ENCODE results near the gene OSGIN1.

DNA sequence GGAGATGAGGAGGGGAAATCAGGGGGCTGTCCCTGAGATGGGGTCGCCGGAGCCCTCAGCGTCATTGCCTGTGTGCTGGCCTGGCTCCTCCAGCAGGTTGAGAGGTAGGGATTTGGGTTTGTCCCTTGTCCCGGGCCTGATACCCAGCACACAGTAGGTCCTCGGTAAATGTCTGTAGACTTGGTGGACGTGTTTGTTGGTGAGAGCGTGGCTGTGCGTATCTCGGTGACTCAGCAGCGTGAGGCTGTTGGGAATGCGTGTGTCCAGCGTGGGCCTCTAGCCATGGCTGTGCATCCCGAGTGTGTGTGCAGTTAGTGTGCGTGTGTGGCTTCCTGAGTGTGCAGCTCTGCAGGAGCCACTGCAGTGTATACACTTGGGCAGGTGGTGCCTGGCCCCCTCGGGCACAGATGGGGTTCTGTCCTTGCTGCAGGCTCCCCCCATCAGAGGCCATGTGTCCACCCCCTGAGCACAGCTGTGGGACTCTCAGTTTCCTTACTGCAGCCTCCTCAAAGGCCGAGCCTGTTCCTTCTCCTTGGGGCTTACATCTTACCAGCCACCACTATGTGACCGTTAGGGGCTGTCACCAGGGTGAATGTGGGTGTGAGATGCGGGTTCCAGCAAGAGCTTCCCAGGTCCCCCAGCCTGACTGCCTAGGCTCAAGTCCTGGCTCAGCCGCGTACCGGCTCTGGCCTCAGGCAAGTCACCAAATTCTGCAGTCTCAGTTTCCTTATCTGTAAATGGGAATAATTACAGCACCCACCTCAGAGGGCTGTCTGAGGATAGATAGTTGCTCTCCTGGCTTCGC is 20.7 kb downstream of the OSGIN1 start:
- TF ChIP-seq POLR2AphosphoS5 (IDR thresholded peaks at IDR 0.05; ENCODE audit: low read depth, low read length) (no peak), TAF1 (IDR thresholded peaks at IDR 0.05; ENCODE audit: borderline replicate concordance, low read depth, low read length) (no peak)
